HG03103 (cell line): Measurements from ENCODE around the gene RND3.

Experiments
- ATAC-seq: cut with Tn5 transposase; IDR thresholded peaks from one replicate; pipeline ENCODE4 v1.9.1; 2021; ENCODE audit warnings: low read depth; ENCODE audit not compliant: unreplicated experiment

RND3 gene

GRCh38 chr2:150494234-150494945 is 6.9 kb upstream of the RND3 start:
- ATAC-seq = no peak

- ATAC-seq = no peak
Observed at GRCh38 chr2:150491943-150492342, 4.5 kb upstream of the RND3 start.

GRCh38 chr2:150491430-150491829 is 4.0 kb upstream of the RND3 start:
- ATAC-seq = no peak

GRCh38 chr2:150490466-150490865 is 3.0 kb upstream of the RND3 start:
- no peak for ATAC-seq

- no peak for ATAC-seq
Observed at GRCh38 chr2:150486539-150487484, 655 bp downstream of the RND3 start.

- ATAC-seq = no peak
Observed at GRCh38 chr2:150485871-150486538, 1.5 kb downstream of the RND3 start.

- no peak for ATAC-seq
Observed at GRCh38 chr2:150485114-150485870, 2.2 kb downstream of the RND3 start.

GRCh38 chr2:150484461-150485021 is 2.9 kb downstream of the RND3 start:
- no peak for ATAC-seq

- no peak for ATAC-seq
Observed at GRCh38 chr2:150484006-150484405, 3.5 kb downstream of the RND3 start.

- ATAC-seq = no peak
Observed at GRCh38 chr2:150483532-150483931, 3.9 kb downstream of the RND3 start.

GRCh38 chr2:150482667-150483400 is 4.6 kb downstream of the RND3 start:
- ATAC-seq = no peak

GRCh38 chr2:150482111-150482510 is 5.4 kb downstream of the RND3 start:
- no peak for ATAC-seq

- no peak for ATAC-seq
Observed at GRCh38 chr2:150480971-150481830, 6.3 kb downstream of the RND3 start.

- ATAC-seq = no peak
Observed at GRCh38 chr2:150480241-150480640, 7.2 kb downstream of the RND3 start.

- ATAC-seq = no peak
Observed at GRCh38 chr2:150479075-150479915, 8.2 kb downstream of the RND3 start.

GRCh38 chr2:150478200-150478974 is 9.1 kb downstream of the RND3 start:
- no peak for ATAC-seq

- no peak for ATAC-seq
Observed at GRCh38 chr2:150477347-150477746, 10.1 kb downstream of the RND3 start.
